ENCODE data around the gene CADPS.

Gene CADPS

GRCh38 chr3:62873451-62873760 is 1.8 kb downstream of the CADPS start:
- no peak for DNase-seq

- DNase-seq = no peak
These were observed 2.9 kb downstream of the CADPS start for GRCh38 chr3:62872318-62872717.

- no peak for DNase-seq
These were observed 4.9 kb downstream of the CADPS start for GRCh38 chr3:62870321-62870720.

GRCh38 chr3:62863648-62864047 is 11.6 kb downstream of the CADPS start:
- no peak for DNase-seq

- no peak for DNase-seq
These were observed 15.9 kb downstream of the CADPS start for GRCh38 chr3:62859203-62859791.

GRCh38 chr3:62845996-62846395 is 29.2 kb downstream of the CADPS start:
- DNase-seq = no peak

- DNase-seq = no peak
These were observed 31.7 kb downstream of the CADPS start for GRCh38 chr3:62843508-62843907.

- DNase-seq = no peak
These were observed 35.5 kb downstream of the CADPS start for GRCh38 chr3:62839748-62840147.

- DNase-seq = no peak
These were observed 38.0 kb downstream of the CADPS start for GRCh38 chr3:62837145-62837787.

GRCh38 chr3:62835554-62836236 is 39.5 kb downstream of the CADPS start:
- no peak for DNase-seq

GRCh38 chr3:62833538-62833937 is 41.7 kb downstream of the CADPS start:
- no peak for DNase-seq

- DNase-seq = no peak
These were observed 42.7 kb downstream of the CADPS start for GRCh38 chr3:62832553-62832952.

GRCh38 chr3:62830727-62831322 is 44.4 kb downstream of the CADPS start:
- DNase-seq = no peak

- DNase-seq = no peak
These were observed 47.7 kb downstream of the CADPS start for GRCh38 chr3:62827550-62827949.

- no peak for DNase-seq
These were observed 50.1 kb downstream of the CADPS start for GRCh38 chr3:62824965-62825592.

- no peak for DNase-seq
These were observed 51.7 kb downstream of the CADPS start for GRCh38 chr3:62823461-62824050.

- no peak for DNase-seq
These were observed 52.3 kb downstream of the CADPS start for GRCh38 chr3:62822905-62823304.

GRCh38 chr3:62818347-62818746 is 56.9 kb downstream of the CADPS start:
- DNase-seq = peak; percentile 62

- no peak for DNase-seq
These were observed 57.5 kb downstream of the CADPS start for GRCh38 chr3:62817678-62818077.

- DNase-seq = no peak
These were observed 59.2 kb downstream of the CADPS start for GRCh38 chr3:62815981-62816380.

- DNase-seq = no peak
These were observed 62.6 kb downstream of the CADPS start for GRCh38 chr3:62812631-62813030.

- DNase-seq = no peak
These were observed 64.1 kb downstream of the CADPS start for GRCh38 chr3:62811119-62811518.

- no peak for DNase-seq
These were observed 65.8 kb downstream of the CADPS start for GRCh38 chr3:62809369-62809768.

All from DMS153 (cell line).